Activated T-helper 1 cell treated with anti-CD3 and anti-CD28 coated beads, Interleukin-2, amount 50 U/mL, for 16 hours (primary cell): Measurements from ENCODE around the gene MEI1.

Experiments
- DNase-seq, 2 donors: peaks; one replicate each; pipeline ENCODE4 v3.0.0-alpha.2; 2020; ENCODE audit warnings: low read depth in 1 of 2, low spot score in 1 of 2

Gene MEI1

GRCh38 chr22:41838842-41839618 lies 139.7 kb downstream of the MEI1 start:
- DNase-seq: no peak

- no peak for DNase-seq
Observed at GRCh38 chr22:41840216-41840615, 140.9 kb downstream of the MEI1 start.

DNA sequence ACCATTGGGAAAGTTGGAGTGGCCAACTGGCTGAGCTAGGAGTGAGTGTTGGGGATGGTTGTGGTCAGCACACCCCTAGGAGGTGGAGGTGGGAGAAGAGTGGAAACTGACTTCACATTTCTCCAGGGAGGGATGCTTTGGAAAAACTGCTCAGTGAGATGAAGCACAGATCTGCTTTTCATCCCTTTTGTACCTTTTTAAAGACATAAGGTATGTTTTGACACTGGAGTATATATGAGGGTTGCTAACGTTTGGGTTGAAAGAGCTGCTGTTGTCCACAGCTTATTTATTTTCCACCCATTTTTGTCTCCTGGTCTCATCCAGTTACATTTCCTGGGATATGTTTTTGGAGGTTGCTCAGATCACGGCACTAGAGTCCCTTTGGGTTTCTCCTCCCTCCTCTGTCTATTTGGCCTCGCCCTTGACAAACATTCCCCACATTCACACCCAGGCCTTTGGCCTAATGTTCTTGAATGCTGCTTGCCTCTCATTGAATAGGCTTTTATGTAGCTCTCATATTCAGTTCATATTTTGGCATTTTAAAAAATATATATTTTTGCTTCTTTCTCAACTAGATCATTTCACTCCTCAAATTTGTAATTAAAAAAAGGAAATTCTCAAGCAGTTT lies 141.9 kb downstream of the MEI1 start:
- no peak for DNase-seq

DNA sequence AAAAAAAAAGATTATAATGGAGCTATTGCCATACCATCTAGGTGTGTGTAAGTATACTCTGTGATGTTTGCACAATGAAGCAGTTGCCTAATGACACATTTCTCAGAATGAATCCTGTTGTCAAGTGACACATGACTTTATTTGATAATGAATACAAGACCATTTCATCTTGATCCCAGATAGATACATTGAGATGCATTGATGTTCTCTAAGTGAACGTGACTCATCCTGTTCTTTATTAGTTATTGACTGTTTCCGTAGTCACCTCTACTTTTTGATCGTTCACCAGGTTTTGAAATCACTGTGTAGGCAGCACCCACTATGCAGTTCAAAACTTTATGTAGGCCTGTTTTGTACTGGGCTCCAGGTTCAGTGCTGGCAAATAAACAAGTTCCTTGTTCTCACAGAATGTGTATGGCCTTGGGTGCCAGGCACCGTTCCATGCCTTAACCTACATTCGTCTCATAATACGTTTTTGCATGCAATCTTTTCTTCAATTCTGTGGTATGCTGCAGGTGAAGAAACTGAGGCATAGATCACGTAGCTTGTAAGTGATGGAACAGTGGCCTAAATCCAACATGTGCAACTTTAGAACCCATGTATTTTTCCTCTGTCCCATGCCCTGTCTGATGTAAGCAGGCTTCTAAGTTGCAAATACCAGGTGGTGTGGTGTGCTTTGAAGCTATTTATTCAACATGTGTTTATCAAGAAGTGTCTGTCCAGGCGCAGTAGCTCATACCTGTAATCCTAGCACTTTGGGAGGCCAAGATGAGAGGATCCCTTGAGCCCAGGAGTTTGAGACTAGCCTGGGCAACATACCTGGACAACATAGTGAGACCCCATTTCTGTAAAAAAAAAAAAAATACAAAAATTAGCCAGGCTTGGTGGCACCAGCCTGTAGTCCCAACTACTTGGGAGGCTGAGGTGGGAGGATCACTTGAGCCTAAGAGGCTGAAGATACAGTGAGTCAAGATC lies 144.0 kb downstream of the MEI1 start:
- no peak for DNase-seq

DNA sequence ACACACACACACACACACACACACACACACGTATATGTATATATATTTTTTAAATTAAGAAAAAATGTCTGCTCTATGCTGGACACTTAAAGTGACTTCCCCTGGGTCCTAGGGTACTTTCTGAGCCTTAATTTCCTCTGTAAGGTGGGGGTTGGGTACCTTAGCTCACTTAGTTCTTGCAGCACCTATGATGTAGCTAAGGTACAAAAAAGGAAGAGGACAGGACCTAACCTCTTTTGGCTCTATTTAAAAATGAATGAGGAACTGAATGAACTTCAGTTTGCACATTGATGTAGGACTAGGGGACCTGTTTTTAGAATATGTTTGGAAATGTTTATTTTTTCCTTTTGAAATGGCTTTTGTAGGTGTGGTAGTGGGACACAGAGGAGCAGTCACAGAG lies 144.7 kb downstream of the MEI1 start:
- DNase-seq: no peak

DNA sequence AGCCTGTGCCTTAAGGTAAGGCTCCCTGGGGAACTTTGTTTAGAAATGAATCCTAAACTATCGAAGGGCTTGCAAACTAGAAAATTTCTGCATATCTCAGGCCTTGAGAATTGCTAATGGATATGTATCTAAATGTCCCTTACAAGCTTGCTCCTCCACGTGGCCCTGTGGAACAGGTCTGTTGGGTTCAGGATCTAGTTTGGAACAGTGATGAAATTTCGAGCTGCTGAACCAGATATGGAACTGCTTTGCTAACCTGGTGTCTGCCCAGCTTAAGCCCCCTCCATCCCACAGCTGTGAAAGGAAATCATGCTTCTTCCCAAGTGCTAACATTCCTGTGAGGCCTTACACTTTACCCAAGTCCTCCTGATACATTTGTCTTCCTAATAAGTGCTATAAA lies 145.2 kb downstream of the MEI1 start:
- DNase-seq: no peak

GRCh38 chr22:41845380-41846267 lies 146.3 kb downstream of the MEI1 start:
- DNase-seq: no peak

DNA sequence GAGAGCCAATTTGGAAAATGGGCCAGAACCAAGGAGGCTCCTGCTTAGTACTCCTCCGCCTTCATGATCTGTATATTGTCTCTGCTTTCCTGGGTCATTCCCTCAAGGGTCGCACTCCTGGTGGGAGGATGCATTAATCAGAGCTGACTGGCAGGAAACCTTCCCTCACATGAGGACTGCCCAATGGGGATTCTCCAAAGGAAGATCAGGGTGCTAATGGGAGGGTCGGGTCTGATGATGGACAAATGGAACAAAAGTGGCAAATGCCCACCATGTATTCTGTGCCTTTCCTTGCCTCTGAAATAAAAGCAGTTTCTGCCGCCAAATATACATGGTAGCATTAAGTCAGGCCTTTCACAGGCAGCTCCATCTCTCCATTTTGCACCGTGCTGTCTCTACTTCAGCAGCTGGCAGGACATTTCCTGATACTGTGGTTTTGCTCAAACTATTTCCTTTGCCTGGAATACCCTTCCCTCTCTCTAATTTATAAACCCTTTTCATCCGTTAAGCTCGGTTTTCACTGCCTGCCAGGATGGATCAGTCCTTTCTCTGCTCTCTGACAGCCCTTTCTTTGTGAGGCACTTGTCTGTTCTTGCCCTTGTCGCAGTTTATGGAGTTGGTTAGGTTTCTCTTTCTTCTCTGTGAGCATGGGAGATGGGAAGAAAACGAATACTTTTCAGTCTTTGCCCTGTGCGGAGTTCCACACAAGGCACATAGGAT lies 147.1 kb downstream of the MEI1 start:
- DNase-seq: no peak

GRCh38 chr22:41847300-41847699 lies 148.0 kb downstream of the MEI1 start:
- no peak for DNase-seq

GRCh38 chr22:41848468-41848867 lies 149.2 kb downstream of the MEI1 start:
- DNase-seq: no peak
